KOPT-K1 (cell line): ENCODE results near the gene PRKN.

Source experiments
- H3K27ac ChIP-seq: fragments of 200-600 bp; sonication (generic); 2 replicates; pipeline ENCODE4 v1.5.1; 2016; ENCODE audit warnings: antibody characterized with exemption, mild to moderate bottlenecking, low read depth, low read length; ENCODE audit not compliant: poor library complexity, severe bottlenecking
- H3K36me3 ChIP-seq: fragments of 200-600 bp; sonication (generic); 2 replicates; pipeline ENCODE4 v1.5.1; 2017; ENCODE audit warnings: antibody characterized with exemption, mild to moderate bottlenecking, low read length, moderate library complexity; ENCODE audit not compliant: insufficient read depth
- H3K9me3 ChIP-seq: fragments of 200-600 bp; sonication (generic); 2 replicates; pipeline ENCODE4 v1.5.1; 2017; ENCODE audit warnings: antibody characterized with exemption, low read length, mild to moderate bottlenecking; ENCODE audit not compliant: insufficient read depth, poor library complexity, severe bottlenecking

PRKN gene

DNA sequence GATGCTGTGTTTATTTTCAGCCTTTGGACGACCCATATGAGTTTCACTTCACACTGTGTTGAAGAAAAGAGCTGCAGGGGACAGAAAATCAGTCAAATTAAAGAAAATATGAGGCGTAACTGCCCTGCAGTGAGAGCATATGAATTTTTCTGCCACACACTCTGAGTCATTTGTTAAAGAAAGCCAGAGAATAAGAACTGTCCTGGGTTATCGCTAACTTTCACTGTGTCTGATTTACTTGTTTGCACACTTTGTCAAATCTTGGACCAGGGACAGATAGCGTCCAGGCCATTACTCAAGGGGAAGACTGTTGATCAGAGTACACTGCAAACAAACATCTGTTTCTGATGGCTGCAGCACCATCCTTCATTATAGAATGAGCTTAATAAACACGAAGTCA is 1326.9 kb downstream of the PRKN start:
- H3K27ac ChIP-seq = no peak overlapping the region
- no peaks in the 10 kb centered on the region for H3K36me3 ChIP-seq
- no peaks in the 10 kb centered on the region for H3K9me3 ChIP-seq

DNA sequence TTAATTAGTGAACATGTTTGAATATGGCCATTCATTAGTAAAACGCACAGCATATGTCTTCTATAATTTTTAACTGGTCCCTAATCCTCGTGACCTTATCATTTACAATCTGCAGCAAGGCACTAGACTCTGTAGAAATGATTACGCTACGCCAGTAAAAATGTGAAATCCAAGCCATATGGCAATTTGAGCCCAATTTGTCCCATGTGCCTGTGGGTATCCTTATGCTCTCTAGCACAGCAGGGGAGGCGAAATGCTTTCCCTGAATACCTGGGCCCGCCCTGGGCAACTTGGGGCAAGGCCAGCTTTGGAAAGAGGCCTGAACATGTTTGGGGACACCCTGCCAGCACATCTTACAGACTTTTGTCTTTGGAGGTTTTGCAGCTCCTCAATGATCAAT is 1331.0 kb downstream of the PRKN start:
- no peaks in the 10 kb centered on the region for H3K9me3 ChIP-seq
- H3K36me3 ChIP-seq = no peaks in the 10 kb centered on the region
- H3K27ac ChIP-seq = no peak overlapping the region

DNA sequence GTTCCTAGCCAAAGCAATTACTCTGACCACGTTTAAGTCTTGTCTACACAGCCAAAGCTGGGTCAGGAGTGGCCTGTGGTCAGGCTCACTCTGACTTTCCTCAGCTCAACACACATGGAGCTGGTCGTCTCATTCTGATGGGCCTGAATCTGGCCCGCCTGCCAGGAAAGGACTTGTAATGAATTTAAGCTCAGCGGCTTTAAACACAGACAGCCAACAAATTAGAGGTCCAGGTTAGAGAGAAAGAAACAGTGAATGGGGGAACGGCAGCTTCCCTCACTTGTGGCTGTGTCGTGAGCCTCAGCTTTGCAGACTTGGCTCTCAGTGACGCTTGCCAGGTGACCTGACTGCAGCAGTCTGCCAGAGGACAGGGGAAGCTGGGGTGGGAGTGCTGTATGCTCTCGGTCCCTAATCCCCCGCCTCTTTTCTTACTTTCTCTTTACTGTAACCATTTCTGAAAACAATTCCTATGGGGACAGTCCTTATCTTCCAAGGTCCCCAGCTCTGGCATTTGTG is 1331.8 kb downstream of the PRKN start:
- no peaks in the 10 kb centered on the region for H3K9me3 ChIP-seq
- no peaks in the 10 kb centered on the region for H3K36me3 ChIP-seq
- H3K27ac ChIP-seq = no peak overlapping the region

DNA sequence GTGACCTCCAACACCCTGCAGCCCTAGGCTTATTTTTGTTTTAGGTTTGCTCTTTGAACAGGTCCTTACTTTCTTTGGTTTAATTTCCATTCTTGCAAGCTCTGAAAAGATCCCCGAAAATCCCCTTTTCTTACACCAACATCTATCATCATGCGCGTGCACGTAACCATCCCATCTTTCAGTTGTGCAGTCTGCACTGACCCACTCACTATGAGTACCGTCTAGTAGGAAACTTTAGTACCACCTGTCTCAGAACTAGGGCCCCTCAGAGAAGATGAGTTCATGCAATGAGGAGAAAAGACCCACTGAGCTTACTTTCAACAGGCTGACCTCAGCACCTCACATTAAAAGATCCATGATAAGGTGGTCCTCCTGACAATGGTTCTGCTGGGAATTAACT is 1333.1 kb downstream of the PRKN start:
- no peaks in the 10 kb centered on the region for H3K36me3 ChIP-seq
- no peak overlapping the region for H3K27ac ChIP-seq
- H3K9me3 ChIP-seq = no peaks in the 10 kb centered on the region

DNA sequence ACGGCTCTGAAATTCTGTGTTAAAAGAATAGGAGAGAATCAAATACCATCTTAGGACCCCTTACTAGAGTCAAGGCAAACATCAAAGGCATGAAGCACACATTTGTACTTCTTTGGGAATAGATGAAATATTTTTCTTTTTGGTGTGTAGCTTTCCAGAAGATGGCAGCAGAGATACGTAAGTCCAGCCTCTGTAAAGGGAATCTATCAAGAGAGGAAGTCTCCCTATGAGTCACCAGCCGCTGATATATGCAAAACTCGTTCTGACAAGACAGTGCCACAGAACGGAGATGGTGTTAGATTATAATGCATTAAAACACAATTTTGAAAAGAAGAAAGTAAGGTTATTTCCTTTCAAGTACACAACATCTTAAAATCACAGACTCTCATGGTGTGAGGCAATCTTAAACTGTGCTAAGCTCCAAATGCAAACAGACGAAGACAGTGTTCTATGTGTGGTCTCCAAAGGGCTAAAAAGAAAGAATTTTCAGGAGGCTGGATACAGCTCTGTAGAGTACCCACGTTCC is 1333.7 kb downstream of the PRKN start:
- Histone ChIP-seq H3K36me3 (no peaks in the 10 kb centered on the region), H3K27ac (no peak overlapping the region), H3K9me3 (no peaks in the 10 kb centered on the region)

DNA sequence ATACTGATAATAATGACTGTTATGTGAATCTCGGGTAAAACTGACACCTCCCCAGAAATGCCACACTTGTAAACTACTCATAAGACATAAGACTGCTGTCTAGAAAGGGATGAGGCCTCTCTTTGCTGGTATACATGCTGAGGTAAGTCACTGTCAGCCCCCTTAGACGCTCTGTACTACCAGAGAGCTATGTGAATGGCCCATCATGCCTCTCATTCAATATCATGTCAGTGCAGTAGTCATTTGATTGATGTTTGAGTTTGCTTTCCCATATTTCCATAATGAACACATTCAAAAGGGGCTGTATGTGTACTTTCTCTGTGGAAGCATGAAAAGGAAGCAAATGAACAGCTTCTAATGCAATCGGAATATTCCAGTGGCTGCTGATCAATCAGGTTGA is 1334.3 kb downstream of the PRKN start:
- Histone ChIP-seq H3K9me3 (no peaks in the 10 kb centered on the region), H3K36me3 (no peaks in the 10 kb centered on the region), H3K27ac (no peak overlapping the region)

DNA sequence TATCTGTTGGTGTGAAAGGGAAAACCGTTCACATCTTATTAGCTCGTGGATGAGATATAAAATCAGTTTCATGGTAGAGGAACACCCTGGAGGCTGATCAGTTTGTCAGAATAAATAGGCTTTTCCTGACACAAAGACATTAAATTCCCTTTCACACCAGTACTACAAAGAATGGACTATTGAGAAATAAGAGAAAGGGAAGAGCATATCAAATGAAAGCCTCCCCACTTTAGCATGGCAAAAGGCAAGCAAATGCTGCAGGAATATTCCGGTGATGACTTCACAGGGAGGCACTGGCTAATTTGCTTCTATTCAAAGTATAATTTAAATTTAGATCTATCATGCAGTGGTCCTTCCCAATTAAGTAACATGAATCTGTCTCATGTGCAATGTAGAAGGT is 1337.8 kb downstream of the PRKN start:
- Histone ChIP-seq H3K9me3 (no peaks in the 10 kb centered on the region), H3K27ac (no peak overlapping the region), H3K36me3 (no peaks in the 10 kb centered on the region)

DNA sequence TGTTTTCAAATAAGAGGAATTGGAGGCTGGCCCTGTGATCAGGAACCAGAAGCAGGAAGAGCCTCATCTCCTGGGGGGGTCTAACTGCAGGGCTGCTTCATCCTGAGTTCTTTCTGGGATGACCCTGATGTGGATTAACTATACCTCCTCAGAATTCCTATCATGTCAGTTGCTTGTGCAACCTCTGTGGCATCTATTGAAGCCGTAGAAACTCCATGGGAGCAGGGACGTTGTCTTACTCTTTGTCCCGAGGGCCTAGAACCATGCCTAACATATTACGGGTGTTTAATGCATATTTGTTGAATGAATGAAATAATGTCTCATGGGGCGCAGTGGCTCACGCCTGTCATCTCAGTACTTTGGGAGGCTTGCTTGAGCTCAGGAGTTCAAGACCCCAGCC is 1343.6 kb downstream of the PRKN start:
- no peak overlapping the region for H3K27ac ChIP-seq
- no peaks in the 10 kb centered on the region for H3K36me3 ChIP-seq
- no peaks in the 10 kb centered on the region for H3K9me3 ChIP-seq

DNA sequence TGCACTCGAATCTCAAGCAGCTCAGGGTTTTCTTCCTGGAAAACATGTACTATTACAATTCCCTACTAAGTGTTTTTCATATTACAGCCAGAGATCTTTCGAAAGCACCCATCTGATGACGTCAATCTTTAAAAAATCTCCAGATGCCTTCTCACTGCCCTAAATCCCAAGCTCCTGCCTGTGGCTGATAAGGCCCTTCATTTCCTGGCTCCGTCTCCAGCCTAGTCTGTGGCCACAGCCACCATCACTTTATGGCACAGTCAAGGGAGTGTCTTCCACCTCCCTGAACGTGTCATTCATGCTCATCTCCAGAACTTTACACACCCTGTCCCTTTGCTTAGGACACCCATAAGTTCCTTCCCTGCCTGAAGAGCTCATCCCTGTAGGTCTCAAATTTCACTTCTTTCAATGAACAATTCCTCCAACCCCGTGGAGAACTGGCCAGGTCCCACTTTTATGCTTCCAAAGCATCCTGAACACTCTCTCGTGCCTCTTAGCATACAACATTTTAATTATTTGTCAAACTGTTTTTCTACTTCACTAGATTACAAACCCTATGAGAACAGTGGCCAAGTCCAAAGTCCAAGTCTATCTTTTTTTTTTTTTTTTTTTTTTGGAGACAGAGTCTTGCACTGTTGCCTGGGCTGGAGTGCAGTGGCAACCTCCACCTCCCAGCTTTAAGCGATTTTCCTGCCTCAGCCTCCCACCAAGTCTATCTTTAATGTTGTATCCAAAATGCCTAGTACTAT is 1347.6 kb downstream of the PRKN start:
- no peaks in the 10 kb centered on the region for H3K36me3 ChIP-seq
- H3K9me3 ChIP-seq = no peaks in the 10 kb centered on the region
- H3K27ac ChIP-seq = no peak overlapping the region

DNA sequence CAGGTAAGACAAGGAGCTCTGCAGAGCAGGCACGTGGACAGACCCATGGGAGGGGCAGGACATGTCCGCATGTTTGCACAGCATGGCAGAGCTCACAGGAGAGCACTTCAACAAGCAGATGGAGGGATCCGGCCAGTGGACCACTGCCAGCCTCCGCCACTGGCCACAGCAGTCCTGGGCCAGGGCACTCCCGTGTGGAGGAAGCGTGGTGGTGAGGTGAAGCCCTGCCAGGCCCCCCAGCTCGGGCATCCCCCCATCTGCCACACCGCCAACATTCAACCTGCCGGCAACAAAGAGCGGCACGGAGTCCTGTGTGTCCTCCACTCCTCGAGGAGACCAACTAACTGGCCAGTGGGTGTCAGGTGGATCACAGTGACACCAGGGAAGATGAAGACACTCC is 1349.5 kb downstream of the PRKN start:
- no peak overlapping the region for H3K27ac ChIP-seq
- H3K36me3 ChIP-seq = no peaks in the 10 kb centered on the region
- no peaks in the 10 kb centered on the region for H3K9me3 ChIP-seq

DNA sequence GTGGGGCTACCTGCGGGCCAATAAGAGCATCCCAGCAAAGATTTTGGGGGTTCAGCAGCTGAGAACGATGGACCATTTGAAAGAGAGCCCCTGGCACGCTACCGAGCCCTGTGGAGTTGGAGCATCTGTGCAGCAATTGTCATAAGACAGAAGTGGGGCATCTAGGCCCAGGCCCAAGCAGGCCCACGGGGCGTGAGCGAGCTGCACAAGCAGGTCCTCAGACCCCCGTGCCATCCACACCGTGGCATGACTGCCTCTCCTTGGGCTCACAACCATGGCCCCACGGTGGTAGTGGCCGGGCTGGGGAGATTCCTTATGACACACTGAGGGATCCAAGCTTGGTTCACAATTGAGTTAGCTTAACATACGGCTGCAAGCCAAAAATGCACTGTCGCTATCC is 1350.5 kb downstream of the PRKN start:
- Histone ChIP-seq H3K27ac (no peak overlapping the region), H3K9me3 (no peaks in the 10 kb centered on the region), H3K36me3 (no peaks in the 10 kb centered on the region)

DNA sequence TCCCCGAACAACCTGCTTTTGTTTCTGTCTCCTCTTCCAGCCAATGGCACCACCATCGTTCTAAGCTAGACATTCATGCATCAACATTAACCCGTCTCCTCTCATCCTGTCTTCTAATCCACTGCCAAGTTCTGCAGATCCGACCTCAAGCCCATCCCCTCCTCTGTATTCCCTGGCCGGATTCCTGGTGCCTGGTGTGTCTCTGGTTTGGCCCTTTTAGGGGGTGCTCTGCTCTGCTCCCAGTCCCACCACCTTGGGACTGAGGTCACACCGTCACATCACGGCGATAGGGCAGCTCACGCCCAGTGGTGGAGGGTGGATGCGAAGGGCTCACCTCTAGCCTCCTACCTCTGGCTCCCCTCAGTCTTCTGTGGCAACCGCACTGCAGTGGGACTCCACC is 1351.2 kb downstream of the PRKN start:
- H3K9me3 ChIP-seq = no peaks in the 10 kb centered on the region
- no peak overlapping the region for H3K27ac ChIP-seq
- no peaks in the 10 kb centered on the region for H3K36me3 ChIP-seq

DNA sequence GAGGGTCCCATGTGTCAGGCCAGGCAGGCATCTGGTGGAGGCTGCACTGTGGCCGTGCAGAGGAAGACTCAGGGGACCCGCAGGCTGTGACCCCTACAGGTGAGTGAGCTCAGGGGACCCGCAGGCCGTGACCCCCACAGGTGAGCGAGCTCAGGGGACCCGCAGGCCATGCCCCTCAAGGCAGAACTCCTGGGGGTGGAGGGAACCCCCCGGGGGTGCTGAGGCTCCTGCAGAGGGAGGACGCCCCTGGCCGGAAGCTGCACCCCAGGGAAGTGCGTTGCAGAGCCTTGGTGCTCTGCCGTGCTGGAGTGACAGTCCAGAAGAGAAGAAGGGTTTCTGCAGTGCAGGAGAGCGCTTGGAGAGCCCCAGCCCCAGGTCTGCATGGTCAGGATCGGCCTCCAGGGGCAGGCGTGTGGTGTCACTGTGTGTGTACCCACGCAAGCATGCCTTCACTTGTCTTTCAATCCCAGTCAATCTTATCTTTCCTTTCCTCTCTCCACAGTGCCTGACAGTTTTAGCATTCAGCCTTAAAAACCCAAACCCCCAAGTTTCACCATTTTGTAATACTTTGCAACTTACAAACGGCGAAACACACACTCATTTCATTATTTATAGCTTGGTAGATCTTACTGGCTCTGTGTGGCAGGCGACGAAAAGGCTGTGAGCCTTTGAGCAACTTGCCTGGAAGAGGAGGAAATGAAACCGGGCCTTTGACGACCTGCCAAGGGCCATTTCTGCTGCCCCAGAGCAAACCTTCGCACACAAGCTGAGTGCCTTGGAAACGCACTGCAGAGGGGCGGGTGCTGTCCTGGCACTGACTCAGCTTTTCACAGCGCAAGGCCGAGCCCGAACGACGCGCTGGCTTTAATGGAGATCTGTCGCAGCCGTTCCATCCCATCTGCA is 1352.3 kb downstream of the PRKN start:
- no peak overlapping the region for H3K27ac ChIP-seq

DNA sequence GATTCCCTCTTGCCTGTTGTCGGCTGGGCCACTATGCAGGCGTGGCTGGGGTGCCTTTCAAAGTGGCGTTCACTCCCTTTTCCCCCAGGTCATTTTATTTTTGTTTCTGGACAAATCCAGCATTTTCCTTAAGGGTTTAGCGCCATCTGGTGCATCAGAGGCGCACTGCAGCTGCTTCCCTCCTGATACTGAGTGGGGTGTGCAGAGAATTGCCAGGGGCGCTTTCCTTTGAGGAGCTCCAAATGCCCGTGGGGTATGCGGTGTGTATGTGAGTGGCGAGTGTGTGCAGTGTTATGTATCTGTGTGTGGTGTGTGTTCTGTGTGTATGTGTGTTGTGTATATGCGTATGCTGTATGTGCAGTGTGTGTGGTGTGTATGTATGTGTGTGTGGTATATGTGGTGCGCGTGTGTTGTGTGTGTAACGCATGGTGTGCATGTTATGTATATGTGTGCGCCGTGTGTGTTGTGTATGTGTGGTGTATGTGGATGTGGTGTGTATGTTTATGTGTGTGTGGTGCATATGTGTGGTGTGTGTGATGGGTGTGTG is 1353.6 kb downstream of the PRKN start:
- Histone ChIP-seq H3K27ac (no peak overlapping the region), H3K36me3 (no peaks in the 10 kb centered on the region), H3K9me3 (no peaks in the 10 kb centered on the region)

More for the DNA sequence above, 1352.3 kb downstream of the PRKN start:
- no peaks in the 10 kb centered on the region for H3K9me3 ChIP-seq
- no peaks in the 10 kb centered on the region for H3K36me3 ChIP-seq

DNA sequence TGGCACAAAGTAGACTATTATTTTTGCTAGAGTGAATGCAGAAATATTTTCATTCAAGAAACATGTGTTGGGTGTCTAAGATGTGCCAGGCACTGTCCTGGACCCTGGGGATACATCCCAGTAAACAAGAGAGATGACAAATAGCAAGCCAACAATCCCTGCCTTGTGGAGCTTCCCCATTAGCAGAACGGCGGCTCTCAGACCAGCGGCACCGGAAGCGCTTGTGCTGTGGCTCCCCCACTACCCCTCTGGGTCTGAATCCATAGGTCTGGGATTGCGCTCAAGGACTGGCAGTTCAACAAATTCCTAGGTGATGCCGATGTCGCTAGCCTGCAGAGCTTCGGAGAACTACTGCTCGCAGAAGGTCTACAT is 1355.2 kb downstream of the PRKN start:
- H3K36me3 ChIP-seq = no peaks in the 10 kb centered on the region
- no peak overlapping the region for H3K27ac ChIP-seq
- H3K9me3 ChIP-seq = no peaks in the 10 kb centered on the region
